ENCODE measurements around the gene CTH. TPM values are rescaled to one million over a fixed set of nuclear protein-coding genes. Genes with fewer than 3 reads are reported as not detected.
"Not testable (repeated sequence)": the region's sequence is repeated elsewhere in the genome, so short reads cannot be mapped to it uniquely, and the experiment has no call there.

The CTH gene
- 7.9 TPM for polyA plus RNA-seq (2012; ENCODE audit: missing spikeins)

- DNase-seq (ENCODE audit: insufficient read length) (peak; percentile 72), FAIRE-seq (peak; percentile 100)
- TF ChIP-seq POLR2A (IDR thresholded peaks at IDR 0.05; ENCODE audit: low read depth, low read length): peak; percentile 89
- TF ChIP-seq POLR2AphosphoS5 (IDR thresholded peaks at IDR 0.05; ENCODE audit: low read depth, low read length): peak; percentile 89
- TF ChIP-seq TAF1 (IDR thresholded peaks at IDR 0.05; ENCODE audit: borderline replicate concordance, low read depth, low read length): peak; percentile 71
Measured at GRCh38 chr1:70410604-70411359, at the start of gene CTH. TSS of gene CTH (plus strand) at chr1:70411268. CDS start at chr1:70411416, 148 bp downstream.

- TF ChIP-seq POLR2AphosphoS5 (IDR thresholded peaks at IDR 0.05; ENCODE audit: low read depth, low read length) (no peak), POLR2A (IDR thresholded peaks at IDR 0.05; ENCODE audit: low read depth, low read length) (no peak)
- DNase-seq (ENCODE audit: insufficient read length) (no peak), FAIRE-seq (no peak)
Measured at GRCh38 chr1:70361727-70362398, 49.2 kb upstream of the CTH start.

- TF ChIP-seq POLR2AphosphoS5 (IDR thresholded peaks at IDR 0.05; ENCODE audit: low read depth, low read length) (no peak), POLR2A (IDR thresholded peaks at IDR 0.05; ENCODE audit: low read depth, low read length) (no peak), TAF1 (IDR thresholded peaks at IDR 0.05; ENCODE audit: borderline replicate concordance, low read depth, low read length) (no peak)
- DNase-seq (ENCODE audit: insufficient read length) (no peak), FAIRE-seq (no peak)
Measured at GRCh38 chr1:70364439-70364838, 46.6 kb upstream of the CTH start.

- DNase-seq (ENCODE audit: insufficient read length); FAIRE-seq: not testable (repeated sequence)
Measured at GRCh38 chr1:70366425-70366952, 44.6 kb upstream of the CTH start.

- not testable (repeated sequence) for FAIRE-seq; DNase-seq (ENCODE audit: insufficient read length)
Measured at GRCh38 chr1:70366997-70367396, 44.1 kb upstream of the CTH start.

- not testable (repeated sequence) for FAIRE-seq; DNase-seq (ENCODE audit: insufficient read length)
Measured at GRCh38 chr1:70367397-70367796, 43.7 kb upstream of the CTH start.

GRCh38 chr1:70371586-70371985, 39.5 kb upstream of the CTH start:
- DNase-seq (ENCODE audit: insufficient read length); FAIRE-seq: not testable (repeated sequence)

- FAIRE-seq (no peak), DNase-seq (ENCODE audit: insufficient read length) (no peak)
- TF ChIP-seq TAF1 (IDR thresholded peaks at IDR 0.05; ENCODE audit: borderline replicate concordance, low read depth, low read length): no peak
- no peak for TF ChIP-seq POLR2A (IDR thresholded peaks at IDR 0.05; ENCODE audit: low read depth, low read length)
- TF ChIP-seq POLR2AphosphoS5 (IDR thresholded peaks at IDR 0.05; ENCODE audit: low read depth, low read length): no peak
Measured at GRCh38 chr1:70372426-70372825, 38.6 kb upstream of the CTH start.

GRCh38 chr1:70373580-70373979, 37.5 kb upstream of the CTH start:
- DNase-seq (ENCODE audit: insufficient read length); FAIRE-seq: not testable (repeated sequence)

GRCh38 chr1:70376196-70376595, 34.9 kb upstream of the CTH start:
- no peak for DNase-seq (ENCODE audit: insufficient read length)
- FAIRE-seq: no peak
- no peak for TF ChIP-seq TAF1 (IDR thresholded peaks at IDR 0.05; ENCODE audit: borderline replicate concordance, low read depth, low read length)
- no peak for TF ChIP-seq POLR2A (IDR thresholded peaks at IDR 0.05; ENCODE audit: low read depth, low read length)
- no peak for TF ChIP-seq POLR2AphosphoS5 (IDR thresholded peaks at IDR 0.05; ENCODE audit: low read depth, low read length)

GRCh38 chr1:70382682-70383081, 28.4 kb upstream of the CTH start:
- no peak for DNase-seq (ENCODE audit: insufficient read length)
- TF ChIP-seq TAF1 (IDR thresholded peaks at IDR 0.05; ENCODE audit: borderline replicate concordance, low read depth, low read length): no peak
- TF ChIP-seq POLR2AphosphoS5 (IDR thresholded peaks at IDR 0.05; ENCODE audit: low read depth, low read length): no peak
- TF ChIP-seq POLR2A (IDR thresholded peaks at IDR 0.05; ENCODE audit: low read depth, low read length): no peak
- no peak for FAIRE-seq

- no peak for TF ChIP-seq POLR2AphosphoS5 (IDR thresholded peaks at IDR 0.05; ENCODE audit: low read depth, low read length)
- no peak for TF ChIP-seq TAF1 (IDR thresholded peaks at IDR 0.05; ENCODE audit: borderline replicate concordance, low read depth, low read length)
- TF ChIP-seq POLR2A (IDR thresholded peaks at IDR 0.05; ENCODE audit: low read depth, low read length): no peak
- DNase-seq (ENCODE audit: insufficient read length) (no peak), FAIRE-seq (peak; percentile 57)
Measured at GRCh38 chr1:70383483-70383882, 27.6 kb upstream of the CTH start.

- no peak for TF ChIP-seq POLR2AphosphoS5 (IDR thresholded peaks at IDR 0.05; ENCODE audit: low read depth, low read length)
- DNase-seq (ENCODE audit: insufficient read length): no peak
- no peak for FAIRE-seq
Measured at GRCh38 chr1:70384542-70384941, 26.5 kb upstream of the CTH start.

Data from GM12892 (cell line).